HG02610 (cell line): Measurements from ENCODE around the gene AQR.
"Not testable (repeated sequence)": the region's sequence is repeated elsewhere in the genome, so short reads cannot be mapped to it uniquely, and the experiment has no call there.

Experiments
- ATAC-seq: cut with Tn5 transposase; IDR thresholded peaks from one replicate; pipeline ENCODE4 v1.9.1; 2021; ENCODE audit warnings: mild to moderate bottlenecking, moderate library complexity; ENCODE audit not compliant: unreplicated experiment

The AQR gene

DNA sequence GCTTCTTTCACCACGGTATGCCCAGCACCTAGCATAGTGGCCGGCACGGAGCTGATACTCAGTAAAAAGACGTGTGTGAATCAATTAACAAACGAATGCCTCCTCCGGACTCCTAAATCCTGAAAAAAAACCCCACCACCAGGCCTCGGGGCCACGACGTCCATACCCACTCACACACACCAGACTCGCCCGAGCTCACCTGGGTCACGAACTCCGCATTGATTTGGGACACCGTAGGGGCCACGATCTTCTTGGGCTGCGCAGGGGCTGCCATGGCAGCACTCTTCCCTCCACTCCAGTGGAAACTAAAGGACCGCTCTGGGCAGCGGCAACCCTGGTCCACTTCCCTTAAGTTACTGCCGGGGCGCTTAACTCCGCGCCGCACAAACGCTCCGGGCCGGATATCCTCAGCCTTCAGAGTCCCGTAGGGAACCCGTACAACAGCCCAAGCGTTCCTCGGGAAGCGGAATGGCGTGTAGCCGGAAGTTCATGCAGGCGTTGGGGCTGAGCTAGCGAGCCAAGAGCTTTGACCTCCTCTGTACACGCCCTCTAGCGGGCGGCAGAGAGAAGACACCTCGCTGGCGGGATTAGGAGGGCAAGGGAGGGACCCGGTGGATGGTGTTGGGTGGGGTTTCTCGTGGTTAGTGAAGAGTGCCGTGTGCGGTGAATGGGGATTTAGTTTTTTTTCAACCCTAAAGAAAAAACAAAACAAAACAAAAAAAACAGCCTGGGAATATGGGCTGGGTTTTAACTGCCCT, at the start of gene AQR:
Gene AQR, minus strand, starts transcription at position 403 of the 758 bp plus-strand sequence. Its CDS starts 129 bp downstream, at position 274.
- peak; percentile 99 for ATAC-seq

- no peak for ATAC-seq
Observed at GRCh38 chr15:35014241-35014640, 44.7 kb upstream of the AQR start.

- ATAC-seq = no peak
Observed at GRCh38 chr15:35013370-35013769, 43.8 kb upstream of the AQR start.

DNA sequence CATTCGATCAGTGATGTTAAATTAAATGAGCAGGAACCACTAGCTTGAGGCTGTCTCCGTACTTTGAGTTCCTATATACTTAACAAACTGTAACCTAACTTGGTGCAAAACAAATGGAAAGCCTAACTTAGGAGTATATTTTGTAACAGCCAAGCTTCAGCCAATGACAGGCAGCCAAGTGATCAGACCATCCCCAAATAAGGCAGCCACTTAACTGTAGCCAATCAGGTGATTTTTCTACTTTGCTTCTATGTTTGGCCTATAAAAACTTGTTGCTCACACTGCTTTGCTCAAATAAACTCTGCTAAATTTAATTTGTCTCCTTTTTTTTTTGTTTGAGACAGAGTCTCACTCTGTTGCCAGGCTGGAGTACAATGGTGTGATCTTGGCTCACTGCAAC, 37.9 kb upstream of the AQR start:
- no peak for ATAC-seq

DNA sequence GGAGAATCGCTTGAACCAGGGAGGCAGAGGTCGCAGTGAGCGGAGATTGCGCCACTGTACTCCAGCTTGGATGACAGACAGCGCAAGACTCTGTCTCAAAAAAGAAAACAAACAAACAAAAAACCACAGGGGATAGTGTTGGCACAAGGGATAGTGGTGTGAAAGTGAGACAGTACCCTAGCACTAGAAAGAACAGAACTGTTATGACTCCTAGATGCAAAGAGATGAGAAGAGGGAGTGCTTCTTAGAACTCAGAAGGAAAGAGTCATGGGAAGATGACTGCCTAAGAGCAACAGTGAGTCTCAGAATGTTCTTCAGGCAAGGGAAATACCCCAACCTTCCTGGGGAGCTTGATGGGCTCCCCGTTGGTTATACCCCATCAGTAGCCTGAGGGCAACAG, 36.4 kb upstream of the AQR start:
- ATAC-seq = peak; percentile 76

DNA sequence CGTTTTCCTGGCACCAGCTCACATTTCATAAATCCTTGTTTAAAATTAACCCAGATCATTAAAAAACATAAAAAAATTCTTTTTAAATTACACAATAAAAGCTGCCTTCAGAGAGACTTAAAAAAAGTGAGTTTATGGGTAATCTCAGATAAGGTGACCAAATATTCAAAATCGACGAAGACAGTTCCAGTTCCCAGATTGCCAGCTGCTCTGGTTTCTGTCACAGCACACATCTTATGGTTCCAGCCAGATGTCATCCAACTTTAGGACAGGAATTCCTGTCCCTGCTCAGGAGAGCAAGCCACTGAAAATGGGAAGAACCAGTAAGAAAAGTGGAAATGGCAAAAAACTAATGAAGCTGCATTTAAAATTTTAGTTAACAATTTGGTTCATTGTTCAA, 34.4 kb upstream of the AQR start:
- ATAC-seq = no peak

DNA sequence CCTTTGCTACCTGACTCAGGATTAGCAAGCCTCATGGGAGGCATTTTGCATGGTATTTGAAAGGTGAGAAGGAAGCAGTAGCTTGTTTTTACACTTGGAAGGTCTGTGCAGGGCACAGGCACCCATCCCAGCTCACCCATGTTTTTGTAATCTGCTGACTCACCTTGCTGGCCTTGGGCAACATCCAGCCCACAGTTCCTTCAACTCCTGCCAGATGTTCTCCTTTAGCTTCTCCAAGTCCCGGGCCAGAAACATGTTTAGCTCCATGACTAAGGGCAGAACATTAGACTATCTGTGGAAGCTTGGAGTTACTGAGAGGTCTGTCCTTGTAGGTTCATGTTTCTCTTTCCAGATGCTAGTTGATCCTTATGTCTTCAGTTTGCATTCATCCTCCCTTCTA, 31.0 kb upstream of the AQR start:
- ATAC-seq = no peak

GRCh38 chr15:34999906-35000305, 30.4 kb upstream of the AQR start:
- no peak for ATAC-seq

- no peak for ATAC-seq
Observed at GRCh38 chr15:34994925-34995324, 25.4 kb upstream of the AQR start.

- ATAC-seq = peak; percentile 94
Observed at GRCh38 chr15:34993877-34994276, 24.3 kb upstream of the AQR start.

- ATAC-seq = peak; percentile 36
Observed at GRCh38 chr15:34993412-34993811, 23.9 kb upstream of the AQR start.

GRCh38 chr15:34988027-34988902, 18.7 kb upstream of the AQR start, which contains the start of gene ZNF770:
TSS of gene ZNF770 (minus strand) at chr15:34988287. CDS start at chr15:34983434, 4,853 bp downstream.
- peak; percentile 73 for ATAC-seq

- no peak for ATAC-seq
Observed at GRCh38 chr15:34987609-34988026, 18.1 kb upstream of the AQR start.

- ATAC-seq = no peak
Observed at GRCh38 chr15:34986771-34987480, 17.4 kb upstream of the AQR start.

- ATAC-seq = no peak
Observed at GRCh38 chr15:34986326-34986725, 16.8 kb upstream of the AQR start.

DNA sequence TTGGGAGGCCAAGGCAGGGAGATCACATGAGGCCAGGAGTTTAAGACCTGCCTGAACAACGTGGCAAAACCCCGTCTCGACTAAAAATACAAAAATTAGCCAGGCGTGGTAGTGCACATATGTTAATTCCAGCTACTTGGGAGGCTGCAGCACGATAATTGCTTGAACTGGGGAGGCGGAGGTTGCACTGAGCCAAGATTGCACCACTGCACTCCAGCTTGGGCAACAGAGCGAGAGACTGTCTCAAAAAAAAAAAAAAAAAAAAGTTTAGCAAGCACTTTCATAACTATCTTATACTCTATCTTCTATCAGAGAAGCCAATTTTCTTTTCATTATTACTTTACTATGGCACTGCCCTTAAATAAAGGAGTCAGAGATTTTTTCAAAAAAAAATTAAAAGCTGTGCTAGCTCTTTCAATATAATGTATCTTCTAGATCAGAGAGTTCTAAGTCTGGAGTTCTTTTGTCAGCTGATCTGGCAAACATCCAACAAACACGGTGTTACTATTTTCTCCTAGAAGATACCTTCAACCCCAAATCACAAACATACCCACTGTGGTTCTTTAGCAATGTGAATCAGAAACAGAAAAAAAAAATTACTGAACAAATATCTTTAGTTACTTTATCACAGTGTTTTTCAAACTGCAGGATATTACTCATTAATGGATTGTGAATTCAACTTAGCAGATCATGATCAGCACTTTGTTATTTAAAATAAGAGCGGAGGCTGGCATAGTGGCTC, 15.5 kb upstream of the AQR start:
- no peak for ATAC-seq

DNA sequence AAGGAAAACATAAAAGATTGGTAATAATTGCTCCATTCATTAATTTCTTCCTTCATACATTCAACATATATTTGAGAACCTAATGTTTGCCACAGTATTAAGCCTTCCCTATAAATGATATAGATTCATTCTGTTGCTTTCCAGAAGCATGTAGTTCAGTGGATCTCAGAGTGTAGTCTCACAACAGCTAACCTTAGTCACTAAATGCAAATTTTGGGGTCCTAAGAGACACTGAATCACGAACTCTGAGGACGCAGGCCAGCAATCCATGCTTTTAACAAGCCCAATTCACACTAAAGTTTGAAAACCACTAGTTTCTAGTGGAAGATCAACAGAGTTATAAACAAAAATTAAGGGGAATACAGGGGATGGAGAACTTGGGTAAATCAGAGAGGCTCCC, 7.2 kb upstream of the AQR start:
- peak; percentile 81 for ATAC-seq

- ATAC-seq = no peak
Observed at GRCh38 chr15:34976073-34976472, 6.5 kb upstream of the AQR start.

- ATAC-seq = no peak
Observed at GRCh38 chr15:34973512-34973911, 4.0 kb upstream of the AQR start.

GRCh38 chr15:34970098-34970643, 629 bp upstream of the AQR start:
- ATAC-seq = not testable (repeated sequence)
